ENCODE measurements around the gene LCN2. TPM values are rescaled to one million over a fixed set of nuclear protein-coding genes. Genes with fewer than 3 reads are reported as not detected.

LCN2 gene
- total RNA-seq, 2 experiments from 2014 or later: not detected

- peaks cover 4% of the 10 kb centered on the region for H3K36me3 Mint-ChIP-seq
- H3K9me3 Mint-ChIP-seq: no peaks in the 10 kb centered on the region
- ATAC-seq (ENCODE audit: low read depth) (no peak), DNase-seq (no peak)
- H3K27ac Mint-ChIP-seq: no peak overlapping the region
- peaks cover 8% of the 10 kb centered on the region for H3K4me1 Mint-ChIP-seq
- no peak overlapping the region for H3K4me3 Mint-ChIP-seq
- POLR2A ChIA-PET: no interaction called here
- H3K27me3 Mint-ChIP-seq: no peaks in the 10 kb centered on the region
Observed at GRCh38 chr9:128118971-128119665, 30.1 kb upstream of the LCN2 start.

- H3K4me3 Mint-ChIP-seq: no peak overlapping the region
- DNase-seq: no peak
- H3K36me3 Mint-ChIP-seq: peaks cover 4% of the 10 kb centered on the region
- H3K27ac Mint-ChIP-seq: no peak overlapping the region
- H3K4me1 Mint-ChIP-seq: peaks cover 13% of the 10 kb centered on the region
- no peaks in the 10 kb centered on the region for H3K9me3 Mint-ChIP-seq
- no peaks in the 10 kb centered on the region for H3K27me3 Mint-ChIP-seq
- POLR2A ChIA-PET: interaction anchor here (0.6 to 1.0 kb wide), 3 partner anchors 38 to 1201 kb away, joined by 3 to 5 read pairs (median 3); no protein-coding TSS in a partner anchor
- ATAC-seq (ENCODE audit: low read depth): no peak
Observed at GRCh38 chr9:128120061-128120740, 29.1 kb upstream of the LCN2 start.

- Mint-ChIP-seq H3K4me3 (no peak overlapping the region), H3K36me3 (peaks cover 4% of the 10 kb centered on the region), H3K4me1 (peaks cover 19% of the 10 kb centered on the region), H3K27me3 (no peaks in the 10 kb centered on the region), H3K27ac (no peak overlapping the region), H3K9me3 (no peaks in the 10 kb centered on the region)
- DNase-seq (no peak), ATAC-seq (ENCODE audit: low read depth) (no peak)
- POLR2A ChIA-PET: interaction anchor here (1.0 kb wide), 1 partner anchor 51 kb away, joined by 3 read pairs; no protein-coding TSS in a partner anchor
Observed at GRCh38 chr9:128120741-128121465, 28.4 kb upstream of the LCN2 start.

GRCh38 chr9:128121466-128121810, 27.8 kb upstream of the LCN2 start:
- ATAC-seq (ENCODE audit: low read depth) (no peak), DNase-seq (no peak)
- Mint-ChIP-seq H3K4me1 (peaks cover 24% of the 10 kb centered on the region), H3K9me3 (no peaks in the 10 kb centered on the region), H3K4me3 (no peak overlapping the region), H3K36me3 (peaks cover 4% of the 10 kb centered on the region), H3K27me3 (no peaks in the 10 kb centered on the region), H3K27ac (no peak overlapping the region)
- POLR2A ChIA-PET: no interaction called here

GRCh38 chr9:128121924-128122808, 27.1 kb upstream of the LCN2 start:
- H3K27me3 Mint-ChIP-seq: no peaks in the 10 kb centered on the region
- no peak overlapping the region for H3K27ac Mint-ChIP-seq
- peaks cover 4% of the 10 kb centered on the region for H3K36me3 Mint-ChIP-seq
- H3K4me1 Mint-ChIP-seq: peaks cover 24% of the 10 kb centered on the region
- DNase-seq (no peak), ATAC-seq (ENCODE audit: low read depth) (no peak)
- no peaks in the 10 kb centered on the region for H3K9me3 Mint-ChIP-seq
- POLR2A ChIA-PET: interaction anchor here (0.6 kb wide), 1 partner anchor 64 kb away, joined by 3 read pairs; no protein-coding TSS in a partner anchor
- no peak overlapping the region for H3K4me3 Mint-ChIP-seq

GRCh38 chr9:128122809-128123175, 26.5 kb upstream of the LCN2 start:
- H3K4me1 Mint-ChIP-seq: peaks cover 20% of the 10 kb centered on the region
- DNase-seq (no peak), ATAC-seq (ENCODE audit: low read depth) (no peak)
- H3K27ac Mint-ChIP-seq: no peak overlapping the region
- H3K27me3 Mint-ChIP-seq: no peaks in the 10 kb centered on the region
- H3K36me3 Mint-ChIP-seq: peaks cover 4% of the 10 kb centered on the region
- no peaks in the 10 kb centered on the region for H3K9me3 Mint-ChIP-seq
- POLR2A ChIA-PET: interaction anchor here (0.6 kb wide), 1 partner anchor 64 kb away, joined by 3 read pairs; no protein-coding TSS in a partner anchor
- no peak overlapping the region for H3K4me3 Mint-ChIP-seq

- H3K9me3 Mint-ChIP-seq: no peaks in the 10 kb centered on the region
- DNase-seq (no peak), ATAC-seq (ENCODE audit: low read depth) (no peak)
- peaks cover 17% of the 10 kb centered on the region for H3K4me1 Mint-ChIP-seq
- no peak overlapping the region for H3K27ac Mint-ChIP-seq
- peaks cover 4% of the 10 kb centered on the region for H3K36me3 Mint-ChIP-seq
- H3K27me3 Mint-ChIP-seq: no peaks in the 10 kb centered on the region
- H3K4me3 Mint-ChIP-seq: no peak overlapping the region
- POLR2A ChIA-PET: no interaction called here
Observed at GRCh38 chr9:128123451-128124080, 25.7 kb upstream of the LCN2 start.

- ATAC-seq (ENCODE audit: low read depth) (no peak), DNase-seq (no peak)
- Mint-ChIP-seq H3K9me3 (no peaks in the 10 kb centered on the region), H3K36me3 (peaks cover 4% of the 10 kb centered on the region), H3K4me1 (peaks cover 21% of the 10 kb centered on the region), H3K4me3 (no peak overlapping the region), H3K27me3 (no peaks in the 10 kb centered on the region), H3K27ac (no peak overlapping the region)
- POLR2A ChIA-PET: interaction anchor here (1.0 to 1.2 kb wide), 2 partner anchors 35 to 66 kb away, joined by 3 read pairs; no protein-coding TSS in a partner anchor
Observed at GRCh38 chr9:128124451-128124850, 24.8 kb upstream of the LCN2 start.

- H3K27ac Mint-ChIP-seq: no peak overlapping the region
- no peaks in the 10 kb centered on the region for H3K27me3 Mint-ChIP-seq
- no peaks in the 10 kb centered on the region for H3K9me3 Mint-ChIP-seq
- POLR2A ChIA-PET: interaction anchor here (0.7 to 1.2 kb wide), 3 partner anchors 35 to 66 kb away, joined by 3 read pairs; no protein-coding TSS in a partner anchor
- no peak overlapping the region for H3K4me3 Mint-ChIP-seq
- H3K36me3 Mint-ChIP-seq: peaks cover 4% of the 10 kb centered on the region
- DNase-seq (peak; percentile 59), ATAC-seq (ENCODE audit: low read depth) (no peak)
- peaks cover 22% of the 10 kb centered on the region for H3K4me1 Mint-ChIP-seq
Observed at GRCh38 chr9:128124873-128125579, 24.2 kb upstream of the LCN2 start.

GRCh38 chr9:128125580-128126354, 23.5 kb upstream of the LCN2 start:
- H3K4me1 Mint-ChIP-seq: peaks cover 23% of the 10 kb centered on the region
- DNase-seq: no peak
- H3K36me3 Mint-ChIP-seq: peaks cover 4% of the 10 kb centered on the region
- POLR2A ChIA-PET: interaction anchor here (0.7 to 1.2 kb wide), 3 partner anchors 34 to 65 kb away, joined by 3 read pairs; no protein-coding TSS in a partner anchor
- peak overlapping the region; percentile 82 for H3K4me3 Mint-ChIP-seq
- no peaks in the 10 kb centered on the region for H3K9me3 Mint-ChIP-seq
- H3K27ac Mint-ChIP-seq: peak overlapping the region; percentile 73
- H3K27me3 Mint-ChIP-seq: no peaks in the 10 kb centered on the region
- ATAC-seq (ENCODE audit: low read depth): no peak

- peak within 1 kb of the TSS; percentile 95 for H3K27ac Mint-ChIP-seq
- peak; percentile 92 for DNase-seq
- H3K9me3 Mint-ChIP-seq: no peaks in the 10 kb centered on the region
Observed at GRCh38 chr9:128127568-128127989, 21.7 kb upstream of the LCN2 start, which contains the start of gene PTGES2. Gene PTGES2, minus strand, starts transcription at chr9:128127729. Its CDS starts 12 bp downstream, at chr9:128127717.

More at GRCh38 chr9:128127568-128127989, 21.7 kb upstream of the LCN2 start, which contains the start of gene PTGES2:
- Mint-ChIP-seq H3K4me3 (peak within 1 kb of the TSS; percentile 96), H3K36me3 (peaks cover 4% of the 10 kb centered on the region), H3K27me3 (peaks cover 12% of the 10 kb centered on the region), H3K4me1 (peaks cover 23% of the 10 kb centered on the region)
- peak; percentile 69 for ATAC-seq (ENCODE audit: low read depth)
- POLR2A ChIA-PET: interaction anchor here (0.6 to 1.1 kb wide), 3 partner anchors 10 to 165 kb away, joined by 3 to 7 read pairs (median 3); no protein-coding TSS in a partner anchor

All from activated naive CD8-positive, alpha-beta T cell treated with anti-CD3 and anti-CD28 coated beads, Interleukin-2, amount 10 ng/mL, durations not matched to agents 7 days and 5 days (primary cell).